Tibial nerve (tissue), 3 donors: ENCODE data around the gene ZNF438.

Experiments used
- POLR2A ChIP-seq, 2 donors: fragments of 450-650 bp; IDR thresholded peaks; one replicate each; pipeline ENCODE4 v1.6.1; 2017; ENCODE audit warnings: antibody characterized with exemption in 2 of 2, mild to moderate bottlenecking in 2 of 2, moderate library complexity in 2 of 2
- TF ChIP-seq, protein P1 (sequence below), 5 experiments: fragments of 200-600 bp in 3 of 5; fragments of 450-650 bp in 2 of 5; sonication (generic) in 3 of 5; IDR thresholded peaks; one replicate each; pipeline ENCODE4 v1.5.1; 2016 to 2019; ENCODE audit warnings: antibody characterized with exemption in 5 of 5, mild to moderate bottlenecking in 3 of 5, moderate library complexity in 2 of 5

DNA sequence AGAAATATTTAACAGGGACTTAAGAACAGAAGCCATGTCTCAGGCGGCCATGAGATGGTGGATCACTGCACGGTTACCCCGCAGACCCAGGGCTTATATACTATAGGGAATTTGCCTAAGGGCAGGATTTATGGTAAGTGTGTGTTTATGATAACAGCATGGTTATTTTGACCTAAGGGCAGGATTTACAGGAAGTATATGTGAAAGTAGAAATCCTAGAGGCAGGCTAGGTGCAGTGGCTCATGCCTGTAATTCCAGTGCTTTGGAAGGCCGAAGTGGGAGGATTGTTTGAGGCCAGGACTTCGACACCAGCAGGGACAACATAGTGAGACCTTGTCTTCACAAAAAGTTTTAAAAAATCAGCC lies 43.0 kb upstream of the ZNF438 start:
- TF ChIP-seq POLR2A (IDR thresholded peaks at IDR 0.05), result no peak
- TF ChIP-seq, protein P1, sequence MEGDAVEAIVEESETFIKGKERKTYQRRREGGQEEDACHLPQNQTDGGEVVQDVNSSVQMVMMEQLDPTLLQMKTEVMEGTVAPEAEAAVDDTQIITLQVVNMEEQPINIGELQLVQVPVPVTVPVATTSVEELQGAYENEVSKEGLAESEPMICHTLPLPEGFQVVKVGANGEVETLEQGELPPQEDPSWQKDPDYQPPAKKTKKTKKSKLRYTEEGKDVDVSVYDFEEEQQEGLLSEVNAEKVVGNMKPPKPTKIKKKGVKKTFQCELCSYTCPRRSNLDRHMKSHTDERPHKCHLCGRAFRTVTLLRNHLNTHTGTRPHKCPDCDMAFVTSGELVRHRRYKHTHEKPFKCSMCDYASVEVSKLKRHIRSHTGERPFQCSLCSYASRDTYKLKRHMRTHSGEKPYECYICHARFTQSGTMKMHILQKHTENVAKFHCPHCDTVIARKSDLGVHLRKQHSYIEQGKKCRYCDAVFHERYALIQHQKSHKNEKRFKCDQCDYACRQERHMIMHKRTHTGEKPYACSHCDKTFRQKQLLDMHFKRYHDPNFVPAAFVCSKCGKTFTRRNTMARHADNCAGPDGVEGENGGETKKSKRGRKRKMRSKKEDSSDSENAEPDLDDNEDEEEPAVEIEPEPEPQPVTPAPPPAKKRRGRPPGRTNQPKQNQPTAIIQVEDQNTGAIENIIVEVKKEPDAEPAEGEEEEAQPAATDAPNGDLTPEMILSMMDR (IDR thresholded peaks at IDR 0.05), result no peak
